Kasumi-1 (cell line): ENCODE data around the gene CFAP251.

ENCODE experiments used
- DNase-seq, 2 experiments: peaks; one replicate each; lab custom pipeline; 2025; lab: John Stamatoyannopoulos, UW

The CFAP251 gene

GRCh38 chr12:122001466-122002209, 83.2 kb downstream of the CFAP251 start:
- no peak for DNase-seq

GRCh38 chr12:122003651-122004611, 85.5 kb downstream of the CFAP251 start:
- no peak for DNase-seq

- no peak for DNase-seq
Measured at GRCh38 chr12:122004633-122005071, 86.3 kb downstream of the CFAP251 start.

GRCh38 chr12:122005252-122005776, 86.9 kb downstream of the CFAP251 start:
- DNase-seq: no peak

- no peak for DNase-seq
Measured at GRCh38 chr12:122006186-122006926, 88.0 kb downstream of the CFAP251 start.

- DNase-seq: no peak
Measured at GRCh38 chr12:122009741-122010140, 91.3 kb downstream of the CFAP251 start.

GRCh38 chr12:122012184-122012583, 93.8 kb downstream of the CFAP251 start:
- DNase-seq: no peak

- no peak for DNase-seq
Measured at GRCh38 chr12:122013136-122013535, 94.7 kb downstream of the CFAP251 start.

- DNase-seq: no peak
Measured at GRCh38 chr12:122013791-122014590, 95.6 kb downstream of the CFAP251 start.

GRCh38 chr12:122014781-122015180, 96.4 kb downstream of the CFAP251 start:
- no peak for DNase-seq

GRCh38 chr12:122018457-122018856, 100.1 kb downstream of the CFAP251 start:
- no peak for DNase-seq

- no peak for DNase-seq
Measured at GRCh38 chr12:122018937-122019336, 100.5 kb downstream of the CFAP251 start.

- no peak for DNase-seq
Measured at GRCh38 chr12:122020795-122021192, 102.4 kb downstream of the CFAP251 start.

- DNase-seq: peak; percentile 25 to 26
Measured at GRCh38 chr12:122021193-122021821, 102.9 kb downstream of the CFAP251 start.

GRCh38 chr12:122021822-122022392, 103.5 kb downstream of the CFAP251 start, which contains the start of gene BCL7A:
TSS of gene BCL7A (plus strand) at chr12:122021884. CDS start at chr12:122022092, 208 bp downstream.
- DNase-seq: peak; percentile 44 to 55

- DNase-seq: no peak
Measured at GRCh38 chr12:122022393-122023338, 104.3 kb downstream of the CFAP251 start.

GRCh38 chr12:122023339-122024131, 105.1 kb downstream of the CFAP251 start:
- DNase-seq: peak; percentile 4 to 46
